NCI-H2081 (cell line): ENCODE data around the gene GUCY2C.

Source experiments
- DNase-seq, 2 experiments: peaks; one replicate each; lab custom pipeline; 2025; lab: John Stamatoyannopoulos, UW

GUCY2C gene

GRCh38 chr12:14621826-14622225 lies 74.6 kb downstream of the GUCY2C start:
- no peak for DNase-seq

GRCh38 chr12:14619741-14620501 lies 76.5 kb downstream of the GUCY2C start:
- no peak for DNase-seq

GRCh38 chr12:14618983-14619382 lies 77.4 kb downstream of the GUCY2C start:
- peak in 1 of 2 experiments; percentile 22 for DNase-seq

- DNase-seq = no peak
Observed at GRCh38 chr12:14614704-14615121, 81.7 kb downstream of the GUCY2C start.

- DNase-seq = no peak
Observed at GRCh38 chr12:14613718-14614117, 82.7 kb downstream of the GUCY2C start.

GRCh38 chr12:14612898-14613445 lies 83.4 kb downstream of the GUCY2C start:
- no peak for DNase-seq

GRCh38 chr12:14612250-14612649 lies 84.1 kb downstream of the GUCY2C start:
- no peak for DNase-seq

- DNase-seq = no peak
Observed at GRCh38 chr12:14611640-14612203, 84.7 kb downstream of the GUCY2C start.

- no peak for DNase-seq
Observed at GRCh38 chr12:14607568-14607967, 88.8 kb downstream of the GUCY2C start.

GRCh38 chr12:14605401-14605989 lies 90.9 kb downstream of the GUCY2C start:
- no peak for DNase-seq

GRCh38 chr12:14601692-14602478 lies 94.5 kb downstream of the GUCY2C start:
- peak in 1 of 2 experiments; percentile 73 for DNase-seq

GRCh38 chr12:14597480-14597879 lies 98.9 kb downstream of the GUCY2C start:
- DNase-seq = no peak

- peak; percentile 70 to 92 for DNase-seq
Observed at GRCh38 chr12:14591719-14592118, 104.7 kb downstream of the GUCY2C start.

GRCh38 chr12:14589169-14590004 lies 107.0 kb downstream of the GUCY2C start:
- no peak for DNase-seq

GRCh38 chr12:14588571-14588970 lies 107.8 kb downstream of the GUCY2C start:
- DNase-seq = no peak

- DNase-seq = no peak
Observed at GRCh38 chr12:14578646-14579045, 117.8 kb downstream of the GUCY2C start.

- no peak for DNase-seq
Observed at GRCh38 chr12:14577344-14577743, 119.1 kb downstream of the GUCY2C start.

GRCh38 chr12:14576896-14577295 lies 119.5 kb downstream of the GUCY2C start:
- no peak for DNase-seq

GRCh38 chr12:14575585-14575984 lies 120.8 kb downstream of the GUCY2C start:
- no peak for DNase-seq

- no peak for DNase-seq
Observed at GRCh38 chr12:14573118-14573517, 123.3 kb downstream of the GUCY2C start.

GRCh38 chr12:14572401-14572800 lies 124.0 kb downstream of the GUCY2C start:
- no peak for DNase-seq
